ENCODE measurements around the gene KCNN1. TPM values are rescaled to one million over a fixed set of nuclear protein-coding genes. Genes with fewer than 3 reads are reported as not detected.

KCNN1 gene
- 0.12 to 0.98 TPM (median 0.48 TPM) in 5 replicates for total RNA-seq (2022; extraction: Qiagen RNA extraction; ENCODE audit: low read depth)

GRCh38 chr19:17966550-17967256, at the start of gene KCNN1:
KCNN1 (plus strand) TSS chr19:17967107; CDS start chr19:17973889, 6,782 bp downstream.

GRCh38 chr19:17932485-17933338, 34.2 kb upstream of the KCNN1 start, which contains the start of gene CCDC124:
CCDC124 (plus strand) TSS chr19:17933015; CDS start chr19:17936421, 3,406 bp downstream.

DNA sequence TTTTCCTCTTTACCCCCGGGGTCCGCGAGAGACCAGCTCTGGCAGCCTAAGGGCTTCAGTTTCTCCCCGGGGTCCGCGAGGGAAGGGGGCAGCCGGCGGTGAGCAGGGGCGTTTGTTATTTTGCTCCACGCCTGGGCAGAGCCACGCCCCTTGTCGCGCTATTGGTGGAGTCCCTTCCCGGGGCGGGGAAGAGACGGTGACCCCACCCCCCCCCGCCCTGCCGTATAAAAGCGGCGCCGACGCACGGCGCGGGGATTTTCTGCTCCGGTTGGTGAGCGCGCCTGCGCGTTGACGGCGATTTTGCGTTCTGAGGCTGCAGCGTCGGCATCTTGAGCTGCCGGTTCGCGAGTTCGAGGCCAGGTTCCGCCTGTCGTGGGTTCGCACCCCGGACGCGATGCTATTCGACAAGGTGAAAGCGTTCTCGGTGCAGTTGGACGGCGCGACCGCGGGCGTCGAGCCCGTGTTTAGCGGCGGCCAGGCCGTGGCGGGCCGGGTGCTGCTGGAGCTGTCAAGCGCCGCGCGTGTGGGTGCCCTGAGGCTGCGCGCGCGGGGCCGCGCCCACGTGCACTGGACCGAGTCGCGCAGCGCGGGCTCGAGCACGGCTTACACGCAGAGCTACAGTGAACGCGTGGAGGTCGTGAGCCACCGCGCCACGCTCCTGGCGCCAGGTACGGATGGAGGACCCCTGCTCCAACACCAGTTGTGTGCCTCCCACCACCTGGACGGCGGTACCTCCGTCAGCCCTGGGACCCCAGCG, 41.2 kb downstream of the KCNN1 start, which contains the start of gene ARRDC2:
TSS of gene ARRDC2 (plus strand) at position 254 of the 757 bp plus-strand sequence. CDS start at position 395, 141 bp downstream.

Other genes starting within 250 kb of the KCNN1 start
- gene MAP1S, start 247.6 kb upstream of the KCNN1 start, total RNA-seq (2022; extraction: Qiagen RNA extraction; ENCODE audit: low read depth): 22.0 to 39.8 TPM (median 34.0 TPM) in 5 replicates
- 16.2 to 20.0 TPM (median 18.3 TPM) in 5 replicates for gene FCHO1, start 215.6 kb upstream of the KCNN1 start, total RNA-seq (2022; extraction: Qiagen RNA extraction; ENCODE audit: low read depth)
- gene B3GNT3, start 172.0 kb upstream of the KCNN1 start, total RNA-seq (2022; extraction: Qiagen RNA extraction; ENCODE audit: low read depth): 3.4 to 5.4 TPM (median 4.5 TPM) in 5 replicates
- gene INSL3, start 145.6 kb upstream of the KCNN1 start, total RNA-seq (2022; extraction: Qiagen RNA extraction; ENCODE audit: low read depth): 0.37 to 0.94 TPM (median 0.47 TPM) in 5 replicates
- 0.27 to 0.43 TPM (median 0.32 TPM) in 5 replicates for gene JAK3, start 119.1 kb upstream of the KCNN1 start, total RNA-seq (2022; extraction: Qiagen RNA extraction; ENCODE audit: low read depth)
- 1,660 to 2,448 TPM (median 2,120 TPM) in 5 replicates for gene RPL18A, start 107.2 kb upstream of the KCNN1 start, total RNA-seq (2022; extraction: Qiagen RNA extraction; ENCODE audit: low read depth)
- 0.07 to 0.33 TPM (median 0.20 TPM) in 5 replicates for gene SLC5A5, start 95.2 kb upstream of the KCNN1 start, total RNA-seq (2022; extraction: Qiagen RNA extraction; ENCODE audit: low read depth)
- gene CCDC124, start 34.1 kb upstream of the KCNN1 start, total RNA-seq (2022; extraction: Qiagen RNA extraction; ENCODE audit: low read depth): 93.4 to 129 TPM (median 120 TPM) in 5 replicates
- gene ARRDC2, start 41.1 kb downstream of the KCNN1 start, total RNA-seq (2022; extraction: Qiagen RNA extraction; ENCODE audit: low read depth): 24.7 to 40.0 TPM (median 38.1 TPM) in 5 replicates
- gene IL12RB1, start 119.8 kb downstream of the KCNN1 start, total RNA-seq (2022; extraction: Qiagen RNA extraction; ENCODE audit: low read depth): not detected in 5 replicates
- 1.9 to 2.6 TPM (median 2.3 TPM) in 5 replicates for gene MAST3, start 130.7 kb downstream of the KCNN1 start, total RNA-seq (2022; extraction: Qiagen RNA extraction; ENCODE audit: low read depth)
- 1.0 to 16.9 TPM (median 11.6 TPM) in 5 replicates for gene PIK3R2, start 186.1 kb downstream of the KCNN1 start, total RNA-seq (2022; extraction: Qiagen RNA extraction; ENCODE audit: low read depth)
- gene IFI30, start 206.7 kb downstream of the KCNN1 start, total RNA-seq (2022; extraction: Qiagen RNA extraction; ENCODE audit: low read depth): 7.9 to 26.4 TPM (median 16.4 TPM) in 5 replicates
- gene MPV17L2, start 226.1 kb downstream of the KCNN1 start, total RNA-seq (2022; extraction: Qiagen RNA extraction; ENCODE audit: low read depth): 6.7 to 12.9 TPM (median 12.3 TPM) in 5 replicates
- gene RAB3A, start 236.9 kb downstream of the KCNN1 start, total RNA-seq (2022; extraction: Qiagen RNA extraction; ENCODE audit: low read depth): 0.50 to 1.3 TPM (median 0.95 TPM) in 5 replicates

Data from A549 treated with ZK216348 at 1 μM for 4 hours (cell line).